Nephron progenitor cell (in vitro differentiated cells): ENCODE measurements around the gene AGO4.
"Not testable (repeated sequence)": the region's sequence is repeated elsewhere in the genome, so short reads cannot be mapped to it uniquely, and the experiment has no call there.

ENCODE experiments used
- DNase-seq: peaks from one replicate; pipeline ENCODE4 v3.0.0; 2021
- H3K27ac Mint-ChIP-seq: 2 replicates; pipeline ENCODE4 v1.8.0; 2021; ENCODE audit warnings: mild to moderate bottlenecking, moderate library complexity, mixed read lengths
- H3K27me3 Mint-ChIP-seq: 2 replicates; pipeline ENCODE4 v1.8.0; 2021; ENCODE audit warnings: mild to moderate bottlenecking, low read depth, mixed read lengths; ENCODE audit not compliant: poor library complexity
- H3K36me3 Mint-ChIP-seq: 2 replicates; pipeline ENCODE4 v1.8.0; 2021; ENCODE audit warnings: low read depth, mixed read lengths
- H3K4me1 Mint-ChIP-seq: 2 replicates; pipeline ENCODE4 v1.8.0; 2021; ENCODE audit warnings: mixed read lengths
- H3K4me3 Mint-ChIP-seq: 2 replicates; pipeline ENCODE4 v1.8.0; 2021; ENCODE audit warnings: mild to moderate bottlenecking, moderate library complexity, mixed read lengths
- H3K9me3 Mint-ChIP-seq: 2 replicates; pipeline ENCODE4 v1.8.0; 2021; ENCODE audit warnings: mild to moderate bottlenecking, moderate library complexity, mixed read lengths
- TF ChIP-seq, protein P1 (sequence below): fragments of 200-600 bp; sonication (generic); IDR thresholded peaks from 2 replicates; pipeline ENCODE4 v1.5.0; 2021; ENCODE audit warnings: antibody characterized with exemption

AGO4 gene

DNA sequence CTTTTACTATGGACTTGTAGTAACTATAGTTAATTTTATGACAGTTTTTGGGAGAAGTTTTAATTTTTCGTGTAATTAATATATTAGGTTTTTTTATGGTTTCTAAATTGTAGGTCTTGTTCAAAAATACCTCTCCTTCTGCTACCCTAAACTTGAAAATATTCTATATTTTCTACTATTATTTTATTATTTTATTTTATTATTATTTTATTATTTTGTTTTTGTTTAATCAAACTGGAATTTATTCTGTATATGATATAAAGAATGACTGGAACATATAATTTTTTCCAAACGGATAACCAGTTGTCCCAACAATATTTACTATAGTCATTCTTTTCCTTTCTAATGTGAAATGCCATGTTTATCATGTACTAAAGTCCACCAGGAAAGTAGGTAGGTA is 17.1 kb upstream of the AGO4 start:
- H3K4me1 Mint-ChIP-seq = peaks cover 7% of the 10 kb centered on the region
- no peak overlapping the region for H3K27ac Mint-ChIP-seq
- no peak for DNase-seq
- no peaks in the 10 kb centered on the region for H3K36me3 Mint-ChIP-seq
- TF ChIP-seq, protein P1, sequence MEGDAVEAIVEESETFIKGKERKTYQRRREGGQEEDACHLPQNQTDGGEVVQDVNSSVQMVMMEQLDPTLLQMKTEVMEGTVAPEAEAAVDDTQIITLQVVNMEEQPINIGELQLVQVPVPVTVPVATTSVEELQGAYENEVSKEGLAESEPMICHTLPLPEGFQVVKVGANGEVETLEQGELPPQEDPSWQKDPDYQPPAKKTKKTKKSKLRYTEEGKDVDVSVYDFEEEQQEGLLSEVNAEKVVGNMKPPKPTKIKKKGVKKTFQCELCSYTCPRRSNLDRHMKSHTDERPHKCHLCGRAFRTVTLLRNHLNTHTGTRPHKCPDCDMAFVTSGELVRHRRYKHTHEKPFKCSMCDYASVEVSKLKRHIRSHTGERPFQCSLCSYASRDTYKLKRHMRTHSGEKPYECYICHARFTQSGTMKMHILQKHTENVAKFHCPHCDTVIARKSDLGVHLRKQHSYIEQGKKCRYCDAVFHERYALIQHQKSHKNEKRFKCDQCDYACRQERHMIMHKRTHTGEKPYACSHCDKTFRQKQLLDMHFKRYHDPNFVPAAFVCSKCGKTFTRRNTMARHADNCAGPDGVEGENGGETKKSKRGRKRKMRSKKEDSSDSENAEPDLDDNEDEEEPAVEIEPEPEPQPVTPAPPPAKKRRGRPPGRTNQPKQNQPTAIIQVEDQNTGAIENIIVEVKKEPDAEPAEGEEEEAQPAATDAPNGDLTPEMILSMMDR = no peak
- no peaks in the 10 kb centered on the region for H3K9me3 Mint-ChIP-seq
- H3K27me3 Mint-ChIP-seq = peaks cover 15% of the 10 kb centered on the region
- H3K4me3 Mint-ChIP-seq = no peak overlapping the region

GRCh38 chr1:35795295-35795694 is 12.5 kb upstream of the AGO4 start:
- TF ChIP-seq, protein P1 = no peak
- H3K4me1 Mint-ChIP-seq = peaks cover 7% of the 10 kb centered on the region
- H3K27ac Mint-ChIP-seq = no peak overlapping the region
- H3K9me3 Mint-ChIP-seq = no peaks in the 10 kb centered on the region
- H3K4me3 Mint-ChIP-seq = no peak overlapping the region
- no peak for DNase-seq
- peaks cover 12% of the 10 kb centered on the region for H3K27me3 Mint-ChIP-seq
- H3K36me3 Mint-ChIP-seq = no peaks in the 10 kb centered on the region

DNA sequence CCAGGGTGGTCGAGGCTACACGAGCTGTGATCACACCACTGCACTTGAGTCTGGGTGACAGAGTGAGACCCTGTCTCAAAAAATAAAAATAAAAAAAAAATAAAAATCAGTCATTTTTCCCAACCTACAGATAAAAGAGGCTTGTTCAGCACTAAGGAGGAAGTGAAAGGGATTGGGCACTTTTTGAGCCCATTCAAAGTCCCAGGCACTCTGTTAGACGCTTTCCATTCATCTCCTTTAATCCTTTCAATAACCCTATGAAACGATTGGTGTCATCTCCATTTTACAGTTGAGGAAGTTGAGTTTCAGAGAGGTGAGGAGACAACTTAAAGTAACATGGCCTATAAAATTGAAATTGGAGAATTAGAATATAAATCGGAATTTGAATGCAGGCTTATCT is 10.4 kb upstream of the AGO4 start:
- no peaks in the 10 kb centered on the region for H3K36me3 Mint-ChIP-seq
- peaks cover 19% of the 10 kb centered on the region for H3K27me3 Mint-ChIP-seq
- H3K9me3 Mint-ChIP-seq = no peaks in the 10 kb centered on the region
- H3K27ac Mint-ChIP-seq = no peak overlapping the region
- no peak overlapping the region for H3K4me3 Mint-ChIP-seq
- peaks cover 7% of the 10 kb centered on the region for H3K4me1 Mint-ChIP-seq
- no peak for DNase-seq
- TF ChIP-seq, protein P1 = no peak

GRCh38 chr1:35798019-35798418 is 9.8 kb upstream of the AGO4 start:
- H3K4me3 Mint-ChIP-seq, H3K4me1 Mint-ChIP-seq, H3K27ac Mint-ChIP-seq, DNase-seq, H3K36me3 Mint-ChIP-seq, H3K9me3 Mint-ChIP-seq: not testable (repeated sequence)
- peaks cover 19% of the 10 kb centered on the region for H3K27me3 Mint-ChIP-seq

DNA sequence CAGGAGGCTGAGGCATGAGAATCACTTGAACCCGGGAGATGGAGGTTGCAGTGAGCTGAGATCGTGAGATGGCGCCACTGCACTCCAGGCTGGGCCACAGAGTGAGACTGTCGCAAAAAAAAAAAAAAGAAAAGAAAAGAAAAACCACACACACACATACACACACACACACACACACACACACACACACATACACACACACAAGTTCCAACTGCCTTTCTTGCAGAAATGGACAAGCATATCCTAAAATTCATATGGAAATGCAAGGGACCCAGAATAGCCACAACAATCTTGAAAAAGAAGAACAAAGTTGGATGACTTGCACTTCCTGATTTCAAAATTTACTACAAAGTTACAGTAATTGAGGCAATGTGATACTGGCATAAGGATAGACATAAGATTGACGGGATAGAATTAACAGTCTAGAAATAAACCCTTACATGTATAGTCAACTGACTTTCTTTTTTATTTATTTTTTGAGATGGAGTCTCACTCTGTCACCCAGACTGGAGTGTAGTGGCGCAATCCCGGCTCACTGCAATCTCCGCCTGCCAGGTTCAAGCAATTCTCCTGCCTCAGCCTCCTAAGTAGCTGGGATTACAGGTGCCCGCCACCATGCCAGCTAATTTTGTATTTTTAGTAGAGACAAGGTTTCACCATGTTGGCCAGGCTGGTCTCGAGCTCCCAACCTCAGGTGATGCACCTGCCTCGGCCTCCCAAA is 7.5 kb upstream of the AGO4 start:
- H3K4me1 Mint-ChIP-seq, H3K4me3 Mint-ChIP-seq, H3K9me3 Mint-ChIP-seq, H3K27ac Mint-ChIP-seq, DNase-seq, H3K36me3 Mint-ChIP-seq: not testable (repeated sequence)
- H3K27me3 Mint-ChIP-seq = peaks cover 19% of the 10 kb centered on the region

DNA sequence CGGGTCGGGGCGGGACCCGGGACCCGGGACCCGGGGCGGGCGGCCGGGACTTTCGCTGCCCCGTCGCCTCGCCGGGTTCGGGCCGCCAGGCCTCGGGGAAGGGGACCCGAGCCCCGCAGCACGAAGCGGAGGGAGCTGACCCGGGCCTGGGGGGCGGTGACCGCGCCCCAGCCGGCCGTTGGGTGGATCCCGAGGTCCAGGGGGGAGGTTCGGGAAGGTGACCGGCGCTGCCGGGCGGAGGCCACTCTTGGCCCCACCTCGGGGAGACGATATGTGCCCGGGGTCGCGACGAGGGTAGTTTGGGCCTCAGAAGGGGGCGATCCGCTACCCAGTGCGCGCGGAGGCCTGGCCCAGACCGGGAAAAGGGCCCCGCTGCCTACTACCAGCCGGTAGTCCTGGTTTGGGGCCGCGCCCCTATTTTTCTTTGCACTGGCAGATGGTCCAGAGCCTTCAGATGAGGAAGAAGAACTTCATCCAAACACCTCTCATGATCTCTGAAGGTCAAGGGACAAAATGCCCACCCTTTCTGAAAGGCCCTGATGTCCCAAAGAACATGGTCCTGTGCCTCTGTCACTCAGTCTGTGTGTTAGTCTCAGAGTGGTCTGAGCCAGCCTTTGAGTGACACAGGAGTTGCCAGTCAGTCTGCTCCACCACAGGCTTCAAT is 766 bp downstream of the AGO4 start:
- H3K27ac Mint-ChIP-seq = peak overlapping the region; percentile 94
- no peaks in the 10 kb centered on the region for H3K9me3 Mint-ChIP-seq
- H3K4me3 Mint-ChIP-seq = peak overlapping the region; percentile 94
- peaks cover 5% of the 10 kb centered on the region for H3K27me3 Mint-ChIP-seq
- TF ChIP-seq, protein P1 = no peak
- H3K36me3 Mint-ChIP-seq = peaks cover 3% of the 10 kb centered on the region
- peaks cover 32% of the 10 kb centered on the region for H3K4me1 Mint-ChIP-seq
- no peak for DNase-seq
